Hepatocyte (in vitro differentiated cells): ENCODE results near the gene TWIST2. TPM values are rescaled to one million over a fixed set of nuclear protein-coding genes. Genes with fewer than 3 reads are reported as not detected.

ENCODE experiments used
- DNase-seq: peaks from one replicate; pipeline ENCODE4 v3.0.0-alpha.2; 2016; ENCODE audit warnings: low spot score
- H2AFZ ChIP-seq: fragments of 200-600 bp; sonication (generic); 2 replicates; pipeline ENCODE4 v1.6.0; 2016; ENCODE audit warnings: antibody characterized with exemption, mild to moderate bottlenecking
- H3K27ac ChIP-seq: fragments of 200-600 bp; sonication (generic); 2 replicates; pipeline ENCODE4 v1.5.1; 2016; ENCODE audit warnings: mild to moderate bottlenecking
- H3K27me3 ChIP-seq: fragments of 200-600 bp; sonication (generic); 2 replicates; pipeline ENCODE4 v1.6.1; 2016
- H3K36me3 ChIP-seq: fragments of 200-600 bp; sonication (generic); replicated peaks from 2 replicates; pipeline ENCODE4 v1.5.1; 2016; ENCODE audit warnings: low read depth; ENCODE audit not compliant: insufficient read depth
- H3K4me1 ChIP-seq: fragments of 200-600 bp; sonication (generic); 2 replicates; pipeline ENCODE4 v1.5.1; 2016; ENCODE audit warnings: mild to moderate bottlenecking, moderate library complexity; ENCODE audit not compliant: insufficient read depth
- H3K4me2 ChIP-seq: fragments of 200-600 bp; sonication (generic); 2 replicates; pipeline ENCODE4 v1.6.0; 2016
- H3K4me3 ChIP-seq: fragments of 200-600 bp; sonication (generic); 2 replicates; pipeline ENCODE4 v1.5.1; 2016; ENCODE audit warnings: mild to moderate bottlenecking
- H3K79me2 ChIP-seq: fragments of 200-600 bp; sonication (generic); 2 replicates; pipeline ENCODE4 v1.6.0; 2017; ENCODE audit warnings: mild to moderate bottlenecking
- H3K9me2 ChIP-seq: fragments of 200-600 bp; sonication (generic); replicated peaks from 2 replicates; pipeline ENCODE4 v1.6.0; 2017; ENCODE audit warnings: mild to moderate bottlenecking; ENCODE audit not compliant: insufficient read depth
- H3K9me3 ChIP-seq: fragments of 200-600 bp; sonication (generic); 2 replicates; pipeline ENCODE4 v1.5.1; 2016; ENCODE audit warnings: low read depth, mild to moderate bottlenecking
- H4K20me1 ChIP-seq: fragments of 200-600 bp; sonication (generic); 2 replicates; pipeline ENCODE4 v1.6.0; 2016; ENCODE audit warnings: mild to moderate bottlenecking; ENCODE audit not compliant: insufficient read depth, poor library complexity, severe bottlenecking
- EZH2 ChIP-seq: fragments of 200-600 bp; sonication (generic); IDR thresholded peaks from 2 replicates; pipeline ENCODE4 v1.6.1; 2016; ENCODE audit warnings: antibody characterized with exemption, mild to moderate bottlenecking, borderline replicate concordance
- EZH2phosphoT487 ChIP-seq: fragments of 200-600 bp; sonication (generic); IDR thresholded peaks from one replicate; pipeline ENCODE4 v1.6.1; 2018; ENCODE audit warnings: antibody characterized with exemption, mild to moderate bottlenecking, low read depth, moderate library complexity; ENCODE audit not compliant: unreplicated experiment, severe bottlenecking
- WGBS: methylation state at CpG from one replicate; pipeline ENCODE4 v1.1.6; 2016; ENCODE audit warnings: low lambda C conversion rate; ENCODE audit errors: missing lambda C conversion rate; 5-methylcytosine and 5-hydroxymethylcytosine counted together
- polyA plus RNA-seq: library from polyadenylated mRNA; unstranded; fragments of >200 nt; fragmentation: Nextera tagmentation; extraction: Ambion mirVana; gene quantifications from 2 replicates; pipeline ENCODE4 v1.2.1, GENCODE V29; 2016
- total RNA-seq: library from RNA; depleted of rRNA; stranded (reverse); fragments of >200 nt; gene quantifications from 2 replicates; pipeline ENCODE4 v1.2.3, GENCODE V29; 2014
- TF ChIP-seq, protein P1 (sequence below): fragments of 200-600 bp; sonication (generic); IDR thresholded peaks from 2 replicates; pipeline ENCODE4 v1.5.1; 2016; ENCODE audit warnings: antibody characterized with exemption, mild to moderate bottlenecking; ENCODE audit not compliant: poor library complexity

The TWIST2 gene
- total and polyA plus RNA-seq, 2 experiments from 2014 or later = 13.5 to 19.7 TPM

DNA sequence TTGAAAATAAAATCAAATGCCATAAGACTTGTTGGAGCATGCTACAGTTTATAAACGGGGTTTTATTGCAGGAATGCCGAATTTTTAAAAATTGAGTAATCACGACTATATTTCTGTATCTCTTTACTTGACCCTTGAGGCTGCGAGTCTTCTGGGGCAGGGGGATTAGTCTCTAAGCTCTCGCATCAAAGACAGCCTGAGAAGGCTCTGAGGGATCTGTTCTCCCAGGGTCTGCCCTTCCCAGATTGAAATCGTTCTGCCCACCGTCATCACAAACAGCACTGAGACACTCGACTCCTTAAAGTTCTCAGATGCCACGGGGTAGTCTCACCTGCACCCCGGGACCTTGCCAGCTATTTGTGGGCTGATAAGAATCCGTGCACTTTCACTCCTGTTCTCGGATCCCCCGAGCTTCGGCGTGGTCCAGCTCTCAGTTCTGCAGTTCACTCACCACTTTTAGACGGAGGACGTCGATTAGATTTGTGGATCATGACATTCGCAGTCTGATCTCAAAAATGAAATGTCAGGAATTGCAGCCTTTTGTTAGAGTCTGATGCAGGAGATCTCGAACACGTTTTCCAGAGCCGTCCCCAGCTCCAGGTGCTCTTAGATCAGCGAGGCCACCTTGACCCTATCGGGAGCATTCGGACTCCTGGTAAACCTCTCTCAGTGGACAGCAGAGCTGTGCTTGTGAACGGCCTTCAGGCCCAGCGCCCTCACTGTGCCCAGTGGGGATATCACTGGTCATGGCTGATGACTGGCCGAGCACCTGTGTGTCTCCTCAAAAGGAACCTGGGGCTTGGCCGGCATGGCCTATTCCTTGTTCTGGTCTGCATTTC lies 43.0 kb downstream of the TWIST2 start:
- Histone ChIP-seq H3K9me2 (no peaks in the 10 kb centered on the region), H3K4me3 (no peak overlapping the region), H3K27ac (no peak overlapping the region), H3K4me2 (no peak overlapping the region), H3K27me3 (no peaks in the 10 kb centered on the region), H3K36me3 (no peaks in the 10 kb centered on the region), H2AFZ (no peak overlapping the region), H3K9me3 (no peaks in the 10 kb centered on the region), H3K79me2 (no peaks in the 10 kb centered on the region), H4K20me1 (no peaks in the 10 kb centered on the region), H3K4me1 (peaks cover 10% of the 10 kb centered on the region)
- 79% methylated on average over 29 of the region's 29 CpGs for WGBS
- DNase-seq = no peak
- no peak for TF ChIP-seq EZH2phosphoT487
- no peak for TF ChIP-seq EZH2
- TF ChIP-seq, protein P1, sequence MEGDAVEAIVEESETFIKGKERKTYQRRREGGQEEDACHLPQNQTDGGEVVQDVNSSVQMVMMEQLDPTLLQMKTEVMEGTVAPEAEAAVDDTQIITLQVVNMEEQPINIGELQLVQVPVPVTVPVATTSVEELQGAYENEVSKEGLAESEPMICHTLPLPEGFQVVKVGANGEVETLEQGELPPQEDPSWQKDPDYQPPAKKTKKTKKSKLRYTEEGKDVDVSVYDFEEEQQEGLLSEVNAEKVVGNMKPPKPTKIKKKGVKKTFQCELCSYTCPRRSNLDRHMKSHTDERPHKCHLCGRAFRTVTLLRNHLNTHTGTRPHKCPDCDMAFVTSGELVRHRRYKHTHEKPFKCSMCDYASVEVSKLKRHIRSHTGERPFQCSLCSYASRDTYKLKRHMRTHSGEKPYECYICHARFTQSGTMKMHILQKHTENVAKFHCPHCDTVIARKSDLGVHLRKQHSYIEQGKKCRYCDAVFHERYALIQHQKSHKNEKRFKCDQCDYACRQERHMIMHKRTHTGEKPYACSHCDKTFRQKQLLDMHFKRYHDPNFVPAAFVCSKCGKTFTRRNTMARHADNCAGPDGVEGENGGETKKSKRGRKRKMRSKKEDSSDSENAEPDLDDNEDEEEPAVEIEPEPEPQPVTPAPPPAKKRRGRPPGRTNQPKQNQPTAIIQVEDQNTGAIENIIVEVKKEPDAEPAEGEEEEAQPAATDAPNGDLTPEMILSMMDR = no peak

DNA sequence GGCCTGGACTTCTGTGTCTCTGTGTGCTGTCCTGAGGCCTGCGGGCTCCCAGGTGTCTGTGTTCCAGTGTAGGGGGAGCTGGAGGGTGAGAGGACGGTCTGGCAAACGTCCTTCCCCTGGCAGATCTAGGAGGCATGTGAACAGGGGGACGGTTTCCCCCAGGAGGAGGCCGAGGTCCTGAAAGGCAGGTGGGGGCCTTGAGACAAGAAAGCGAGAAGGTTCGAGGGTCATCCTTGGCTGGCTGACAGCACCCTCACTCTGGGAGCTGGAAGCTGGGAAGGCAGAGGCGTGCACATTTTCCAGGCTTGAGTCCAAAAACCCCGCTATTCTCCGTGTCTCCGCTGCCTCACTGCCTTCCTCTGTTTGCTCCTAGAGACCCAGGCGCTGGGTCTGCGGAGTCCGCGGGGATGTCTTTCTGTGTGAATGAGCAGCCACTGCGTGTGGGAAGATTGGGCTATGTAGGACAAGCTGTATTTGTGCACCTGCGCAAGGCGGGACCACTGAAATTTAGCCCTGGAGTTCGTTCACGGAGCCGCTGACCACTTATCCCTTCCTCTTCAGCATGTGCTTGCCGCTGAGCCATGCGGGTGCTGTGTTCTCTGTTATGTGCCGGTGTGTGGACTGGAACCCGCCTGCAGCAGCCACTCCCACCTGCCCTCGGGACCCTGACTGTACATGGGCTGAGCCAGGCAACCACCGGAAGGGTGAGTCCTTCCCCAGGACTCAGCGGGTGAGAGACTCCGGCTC lies 43.7 kb downstream of the TWIST2 start:
- H3K4me2 ChIP-seq = no peak overlapping the region
- H3K27me3 ChIP-seq = no peaks in the 10 kb centered on the region
- no peaks in the 10 kb centered on the region for H3K36me3 ChIP-seq
- H3K79me2 ChIP-seq = no peaks in the 10 kb centered on the region
- DNase-seq = no peak
- WGBS = 86% methylated on average over 29 of the region's 29 CpGs
- TF ChIP-seq, protein P1 = no peak
- TF ChIP-seq EZH2 (no peak), EZH2phosphoT487 (no peak)
- H3K27ac ChIP-seq = no peak overlapping the region
- H3K9me2 ChIP-seq = no peaks in the 10 kb centered on the region
- no peaks in the 10 kb centered on the region for H3K9me3 ChIP-seq
- no peak overlapping the region for H2AFZ ChIP-seq
- H3K4me1 ChIP-seq = peaks cover 17% of the 10 kb centered on the region
- H4K20me1 ChIP-seq = no peaks in the 10 kb centered on the region
- no peak overlapping the region for H3K4me3 ChIP-seq

DNA sequence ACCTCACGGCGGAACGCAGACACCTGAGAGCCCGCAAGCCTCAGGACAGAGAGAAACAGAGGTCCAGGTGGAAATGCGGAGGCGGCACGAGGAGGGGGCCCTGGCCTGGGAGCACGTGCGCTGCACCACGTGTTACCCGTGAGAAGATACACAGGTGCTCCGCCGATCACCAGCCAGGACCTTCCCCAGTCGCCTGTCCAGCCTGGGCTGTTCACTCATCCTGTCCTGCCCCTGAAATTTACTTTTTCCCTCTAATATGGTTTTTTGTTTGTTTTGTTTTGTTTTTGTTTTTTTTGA lies 44.3 kb downstream of the TWIST2 start:
- peaks cover 17% of the 10 kb centered on the region for H3K4me1 ChIP-seq
- no peak overlapping the region for H3K27ac ChIP-seq
- H3K36me3 ChIP-seq = no peaks in the 10 kb centered on the region
- H2AFZ ChIP-seq = no peak overlapping the region
- H3K27me3 ChIP-seq = no peaks in the 10 kb centered on the region
- H3K4me3 ChIP-seq = no peak overlapping the region
- H3K4me2 ChIP-seq = no peak overlapping the region
- H3K9me3 ChIP-seq = no peaks in the 10 kb centered on the region
- H3K79me2 ChIP-seq = no peaks in the 10 kb centered on the region
- H3K9me2 ChIP-seq = no peaks in the 10 kb centered on the region
- 95% methylated on average over 14 of the region's 14 CpGs for WGBS
- TF ChIP-seq EZH2 = no peak
- DNase-seq = no peak
- H4K20me1 ChIP-seq = no peaks in the 10 kb centered on the region

DNA sequence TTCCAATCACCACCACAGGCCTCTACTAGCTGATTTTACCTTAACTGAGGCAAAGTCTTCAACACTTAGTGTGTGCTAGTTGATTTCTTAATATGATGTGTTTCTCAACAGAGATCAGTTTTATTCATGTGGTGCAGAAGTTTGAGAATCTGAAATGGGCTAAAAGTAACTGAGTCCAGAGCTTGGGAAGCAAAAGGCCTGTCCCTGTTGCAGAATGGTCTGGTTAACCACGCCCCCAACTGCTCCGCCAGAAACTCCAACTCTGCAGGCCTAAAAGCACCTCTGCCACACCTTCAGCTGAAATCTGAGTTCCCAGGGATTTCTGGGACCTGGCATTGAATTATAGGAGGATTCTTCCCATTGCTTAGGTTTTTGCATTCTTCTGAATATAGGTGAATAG lies 44.9 kb downstream of the TWIST2 start:
- no peak for DNase-seq
- Histone ChIP-seq H3K27me3 (no peaks in the 10 kb centered on the region), H3K79me2 (no peaks in the 10 kb centered on the region), H3K9me2 (no peaks in the 10 kb centered on the region), H2AFZ (no peak overlapping the region), H3K4me1 (peaks cover 17% of the 10 kb centered on the region), H3K4me3 (no peak overlapping the region), H3K9me3 (no peaks in the 10 kb centered on the region), H3K4me2 (no peak overlapping the region), H4K20me1 (no peaks in the 10 kb centered on the region), H3K27ac (no peak overlapping the region), H3K36me3 (no peaks in the 10 kb centered on the region)
- TF ChIP-seq, protein P1 = no peak
- no peak for TF ChIP-seq EZH2
- TF ChIP-seq EZH2phosphoT487 = no peak
- WGBS = 76% methylated on average over 2 of the region's 2 CpGs
